ENCODE data around the gene OSBPL8. TPM values are rescaled to one million over a fixed set of nuclear protein-coding genes. Genes with fewer than 3 reads are reported as not detected.
A peak's percentile ranks its signal among the peaks of the same experiment; 100 is the strongest.

OSBPL8 gene, protein sequence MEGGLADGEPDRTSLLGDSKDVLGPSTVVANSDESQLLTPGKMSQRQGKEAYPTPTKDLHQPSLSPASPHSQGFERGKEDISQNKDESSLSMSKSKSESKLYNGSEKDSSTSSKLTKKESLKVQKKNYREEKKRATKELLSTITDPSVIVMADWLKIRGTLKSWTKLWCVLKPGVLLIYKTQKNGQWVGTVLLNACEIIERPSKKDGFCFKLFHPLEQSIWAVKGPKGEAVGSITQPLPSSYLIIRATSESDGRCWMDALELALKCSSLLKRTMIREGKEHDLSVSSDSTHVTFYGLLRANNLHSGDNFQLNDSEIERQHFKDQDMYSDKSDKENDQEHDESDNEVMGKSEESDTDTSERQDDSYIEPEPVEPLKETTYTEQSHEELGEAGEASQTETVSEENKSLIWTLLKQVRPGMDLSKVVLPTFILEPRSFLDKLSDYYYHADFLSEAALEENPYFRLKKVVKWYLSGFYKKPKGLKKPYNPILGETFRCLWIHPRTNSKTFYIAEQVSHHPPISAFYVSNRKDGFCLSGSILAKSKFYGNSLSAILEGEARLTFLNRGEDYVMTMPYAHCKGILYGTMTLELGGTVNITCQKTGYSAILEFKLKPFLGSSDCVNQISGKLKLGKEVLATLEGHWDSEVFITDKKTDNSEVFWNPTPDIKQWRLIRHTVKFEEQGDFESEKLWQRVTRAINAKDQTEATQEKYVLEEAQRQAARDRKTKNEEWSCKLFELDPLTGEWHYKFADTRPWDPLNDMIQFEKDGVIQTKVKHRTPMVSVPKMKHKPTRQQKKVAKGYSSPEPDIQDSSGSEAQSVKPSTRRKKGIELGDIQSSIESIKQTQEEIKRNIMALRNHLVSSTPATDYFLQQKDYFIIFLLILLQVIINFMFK
- total RNA-seq: 62.2 TPM

DNA sequence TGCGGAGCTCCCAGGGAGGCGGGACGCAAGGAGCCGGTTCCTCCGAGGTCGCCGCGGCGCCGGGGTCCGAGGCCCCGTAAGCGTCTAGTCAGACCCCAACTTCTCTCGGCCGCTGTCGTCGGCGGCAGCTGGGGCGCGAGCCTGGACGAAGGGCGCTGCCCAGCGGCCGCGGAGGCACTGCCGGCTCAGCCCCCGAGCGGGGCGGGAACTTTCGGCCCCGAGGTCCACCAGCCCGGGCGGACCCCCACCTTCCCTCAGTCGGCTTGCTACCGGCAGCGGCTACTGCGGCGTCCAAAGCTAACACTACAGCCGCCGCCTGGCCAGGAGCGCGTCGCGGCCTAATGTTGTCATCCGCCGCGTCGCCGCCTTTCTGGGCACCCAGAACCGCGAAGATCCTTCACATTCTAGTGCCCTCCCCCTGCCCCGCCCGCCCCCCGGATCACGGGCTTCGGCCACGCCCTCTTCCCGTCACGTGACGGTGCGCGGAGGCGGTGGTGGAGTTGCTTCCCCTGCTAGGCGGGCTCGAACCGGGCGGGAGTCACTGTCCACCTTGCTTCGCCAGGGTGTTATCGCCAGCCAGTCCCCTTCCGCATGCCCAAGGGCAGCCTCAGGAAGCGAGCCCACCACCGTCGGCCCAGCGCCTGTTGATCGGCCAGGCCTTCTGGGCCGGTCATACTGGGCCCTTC is at the start of gene OSBPL8:
Gene OSBPL8, minus strand, starts transcription at position 372 of the 686 bp plus-strand sequence. CDS start 72,220 bp downstream, outside the sequence.
- peak; percentile 96 for DNase-seq (ENCODE audit: low spot score)

DNA sequence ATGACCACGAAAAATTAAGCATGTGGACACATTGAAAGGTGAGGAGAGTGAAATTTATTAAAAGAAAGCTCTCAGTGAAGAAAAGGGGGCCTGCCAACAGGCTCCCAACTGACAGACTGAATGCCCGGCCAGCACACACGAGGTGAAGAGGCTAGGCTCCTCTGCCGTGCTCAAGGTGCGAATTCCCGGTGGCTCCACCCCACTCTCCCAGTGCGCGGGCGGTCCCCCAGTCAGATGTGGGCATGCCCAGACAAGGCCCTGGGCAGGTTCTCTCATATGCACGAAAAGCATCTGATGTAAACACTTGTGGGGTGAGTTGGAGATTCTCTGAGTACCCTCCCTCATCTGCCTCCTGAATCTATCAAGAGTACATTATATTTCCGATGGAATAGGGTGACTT is 48.5 kb upstream of the OSBPL8 start:
- DNase-seq (ENCODE audit: low spot score): no peak

GRCh38 chr12:76595056-76595455 is 35.5 kb upstream of the OSBPL8 start:
- no peak for DNase-seq (ENCODE audit: low spot score)

GRCh38 chr12:76591476-76591875 is 31.9 kb upstream of the OSBPL8 start:
- DNase-seq (ENCODE audit: low spot score): no peak

DNA sequence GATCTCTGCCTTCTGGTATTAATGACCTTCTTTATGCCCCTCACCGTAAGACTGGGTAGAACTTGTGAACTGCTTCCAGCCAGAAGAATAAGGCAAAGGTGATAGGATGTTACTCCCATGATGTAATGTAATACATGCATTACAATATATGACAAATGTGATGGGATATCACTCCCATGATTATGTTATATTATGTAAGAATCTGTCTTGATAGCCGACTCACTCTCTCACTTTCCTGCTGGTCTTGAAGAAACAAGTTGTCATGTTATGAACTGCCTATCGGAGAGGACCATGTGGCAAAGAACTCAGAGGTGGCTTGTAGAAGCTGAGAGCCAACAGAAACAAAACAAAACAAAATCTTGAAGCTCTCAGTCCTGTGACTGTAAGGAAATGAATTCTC is 30.6 kb upstream of the OSBPL8 start:
- DNase-seq (ENCODE audit: low spot score): no peak

DNA sequence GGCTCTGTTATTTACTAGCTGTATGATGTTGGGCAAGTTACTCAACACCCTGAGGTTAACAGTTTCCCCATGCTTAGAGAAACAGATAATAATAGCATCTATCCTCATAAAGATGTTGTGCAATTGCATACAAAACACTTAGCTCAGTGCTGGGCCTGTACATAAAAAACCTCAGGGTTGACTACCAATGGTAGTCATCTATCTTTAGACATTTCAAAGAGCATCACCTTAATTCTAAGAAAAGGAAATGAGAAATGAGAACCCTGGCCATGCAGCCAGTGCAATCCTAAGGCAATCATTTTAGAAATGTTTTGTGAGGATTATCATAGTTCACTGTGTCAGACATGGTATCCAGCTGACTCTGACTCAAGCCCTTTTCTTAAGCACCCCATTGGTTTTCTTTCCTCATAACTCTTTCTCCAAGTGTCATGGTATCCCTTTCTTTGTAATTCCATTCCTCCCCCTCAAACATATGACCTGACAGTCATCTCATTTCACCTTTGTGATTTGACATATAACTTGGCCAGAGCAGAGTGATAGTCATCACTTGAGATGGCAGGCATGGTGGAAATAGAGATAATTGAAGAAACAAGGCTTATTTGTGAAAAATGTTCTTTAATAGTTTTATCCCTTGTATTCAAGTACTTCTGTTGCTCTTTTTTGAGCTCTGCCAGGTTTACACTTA is 29.5 kb upstream of the OSBPL8 start:
- DNase-seq (ENCODE audit: low spot score): no peak

DNA sequence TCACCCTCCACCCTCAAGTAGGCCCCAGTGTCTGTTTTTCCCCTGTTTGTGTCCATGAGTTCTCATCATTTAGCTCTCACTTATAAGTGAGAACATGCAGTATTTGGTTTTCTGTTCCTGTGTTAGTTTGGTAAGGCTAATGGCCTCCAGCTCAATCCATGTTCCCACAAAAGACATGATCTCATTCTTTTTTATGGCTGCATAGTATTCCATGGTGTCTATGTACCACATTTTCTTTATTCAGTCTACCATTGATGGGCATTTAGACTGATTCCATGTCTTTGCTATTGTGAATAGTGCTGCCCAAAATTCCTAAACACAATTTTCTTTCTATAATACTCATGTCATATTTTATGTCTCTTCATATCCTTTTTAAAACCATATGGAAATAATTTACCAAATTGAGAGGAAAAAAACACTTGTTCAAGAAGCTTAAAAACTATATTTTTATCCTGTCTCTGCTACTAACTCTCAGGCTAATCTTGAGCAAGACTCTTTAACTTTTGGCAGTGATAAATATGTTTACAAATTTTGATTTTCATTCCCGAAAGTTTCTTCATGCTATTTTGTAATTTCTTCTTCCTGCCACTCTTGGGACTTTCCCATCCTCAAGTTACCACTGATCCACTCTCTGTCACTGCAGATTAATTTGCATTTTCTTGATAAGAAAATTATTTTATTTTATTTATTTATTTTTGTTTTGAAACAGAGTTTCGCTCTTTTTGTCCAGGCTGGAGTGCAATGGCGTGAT is 28.0 kb upstream of the OSBPL8 start:
- DNase-seq (ENCODE audit: low spot score): no peak

GRCh38 chr12:76586764-76587395 is 27.3 kb upstream of the OSBPL8 start:
- peak; percentile 25 for DNase-seq (ENCODE audit: low spot score)

DNA sequence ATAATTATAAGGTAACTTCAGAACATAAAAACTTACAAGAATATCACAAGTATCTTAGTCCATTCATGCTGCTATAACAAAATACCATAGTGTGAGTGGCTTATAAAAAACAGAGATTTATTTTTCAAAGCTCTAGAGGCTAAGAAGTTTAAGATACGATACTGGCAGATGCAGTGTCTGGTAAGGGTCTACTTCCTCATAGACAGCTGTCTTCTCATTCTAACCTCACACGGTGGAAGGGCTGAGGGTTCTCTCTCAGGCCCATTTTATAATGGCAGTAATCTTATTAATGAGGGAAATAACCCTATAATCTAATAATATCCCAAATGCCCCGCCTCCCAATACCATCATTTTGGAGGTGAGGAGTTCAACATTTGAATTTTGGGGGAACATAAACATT is 23.7 kb upstream of the OSBPL8 start:
- no peak for DNase-seq (ENCODE audit: low spot score)

DNA sequence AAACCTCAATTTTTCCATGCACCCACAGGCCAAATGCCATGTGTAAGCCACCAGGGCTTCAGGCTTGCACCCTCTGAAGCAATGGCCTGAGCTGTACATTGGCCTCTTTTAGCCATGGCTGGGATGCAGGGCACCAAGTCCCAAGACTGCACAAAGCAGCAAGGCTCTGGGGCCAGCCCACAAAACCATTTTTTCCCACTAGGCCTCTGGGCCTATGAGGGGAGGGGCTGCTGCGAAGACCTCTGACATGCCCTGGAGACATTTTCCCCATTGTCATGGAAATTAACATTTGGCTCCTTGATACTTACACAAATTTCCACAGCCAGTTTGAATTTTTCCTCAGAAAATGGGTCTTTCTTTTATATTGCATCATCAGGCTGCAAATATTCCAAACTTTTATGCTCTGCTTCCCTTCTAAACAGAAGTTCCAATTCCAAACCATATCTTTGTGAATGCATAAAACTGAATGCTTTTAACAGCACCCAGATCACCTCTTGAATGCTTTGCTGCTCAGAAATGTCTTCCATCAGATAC is 14.3 kb upstream of the OSBPL8 start:
- DNase-seq (ENCODE audit: low spot score): no peak

DNA sequence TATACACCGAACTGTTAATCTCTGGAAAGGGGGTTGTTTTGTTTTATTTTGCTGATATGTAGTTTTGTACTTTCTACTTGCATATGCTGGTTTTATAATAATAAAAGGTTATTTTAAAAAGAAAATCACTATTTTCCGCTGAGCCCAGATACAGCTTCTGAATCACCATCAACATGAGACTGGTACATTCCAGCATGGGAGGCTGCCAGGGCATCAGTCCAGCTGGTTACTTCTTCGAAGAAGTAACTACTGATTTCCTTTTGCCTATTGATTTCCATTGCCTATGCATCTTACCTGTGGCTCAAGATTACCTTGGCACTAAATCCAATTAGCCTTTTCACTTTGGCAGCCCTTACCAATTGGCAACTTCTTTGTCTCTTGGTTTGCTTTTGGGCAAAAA is 11.7 kb upstream of the OSBPL8 start:
- DNase-seq (ENCODE audit: low spot score): peak; percentile 58

- no peak for DNase-seq (ENCODE audit: low spot score)
Observed at GRCh38 chr12:76569685-76570604, 10.4 kb upstream of the OSBPL8 start.

- no peak for DNase-seq (ENCODE audit: low spot score)
Observed at GRCh38 chr12:76568888-76569551, 9.4 kb upstream of the OSBPL8 start.

DNA sequence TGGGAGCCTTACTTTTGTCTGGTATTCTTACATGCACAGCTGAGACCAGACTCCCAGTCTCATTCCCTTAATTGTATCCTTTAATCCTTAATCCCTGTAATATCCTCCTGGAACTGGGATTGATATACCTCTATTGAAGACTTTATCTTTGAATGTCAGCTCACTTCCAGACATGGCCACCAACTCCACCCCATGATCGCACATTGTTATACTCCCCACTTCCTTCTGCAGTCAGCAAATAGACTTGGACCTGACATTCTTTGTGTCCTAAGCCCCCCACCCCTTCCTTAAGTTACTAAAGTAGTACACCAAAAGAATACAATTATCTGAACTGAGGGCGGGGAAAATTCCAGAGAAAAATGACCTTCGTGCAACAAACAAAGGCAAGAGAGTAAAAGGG is 8.6 kb upstream of the OSBPL8 start:
- DNase-seq (ENCODE audit: low spot score): no peak

- DNase-seq (ENCODE audit: low spot score): no peak
Observed at GRCh38 chr12:76563061-76563460, 3.5 kb upstream of the OSBPL8 start.

GRCh38 chr12:76562130-76562529 is 2.6 kb upstream of the OSBPL8 start:
- DNase-seq (ENCODE audit: low spot score): no peak

DNA sequence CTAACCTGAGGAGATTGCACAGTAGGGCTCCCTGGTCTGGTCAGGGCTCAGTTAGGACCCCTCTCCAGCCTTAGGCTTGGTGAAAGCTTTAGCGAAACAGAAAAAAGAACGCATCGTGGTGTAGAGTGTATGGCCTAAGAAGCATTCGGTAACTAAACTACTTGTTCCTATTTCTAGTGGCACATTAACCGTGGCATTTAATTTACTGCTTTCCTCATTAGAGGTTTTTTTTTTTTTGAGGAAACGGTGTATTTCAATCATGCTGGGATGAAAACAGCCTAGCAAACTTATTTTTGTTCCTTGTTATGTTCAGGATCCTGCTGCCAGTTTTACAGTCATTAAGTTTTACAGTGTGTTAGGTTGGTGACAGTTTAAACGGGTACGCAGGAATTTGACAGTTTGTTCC is 518 bp upstream of the OSBPL8 start:
- DNase-seq (ENCODE audit: low spot score): no peak

DNA sequence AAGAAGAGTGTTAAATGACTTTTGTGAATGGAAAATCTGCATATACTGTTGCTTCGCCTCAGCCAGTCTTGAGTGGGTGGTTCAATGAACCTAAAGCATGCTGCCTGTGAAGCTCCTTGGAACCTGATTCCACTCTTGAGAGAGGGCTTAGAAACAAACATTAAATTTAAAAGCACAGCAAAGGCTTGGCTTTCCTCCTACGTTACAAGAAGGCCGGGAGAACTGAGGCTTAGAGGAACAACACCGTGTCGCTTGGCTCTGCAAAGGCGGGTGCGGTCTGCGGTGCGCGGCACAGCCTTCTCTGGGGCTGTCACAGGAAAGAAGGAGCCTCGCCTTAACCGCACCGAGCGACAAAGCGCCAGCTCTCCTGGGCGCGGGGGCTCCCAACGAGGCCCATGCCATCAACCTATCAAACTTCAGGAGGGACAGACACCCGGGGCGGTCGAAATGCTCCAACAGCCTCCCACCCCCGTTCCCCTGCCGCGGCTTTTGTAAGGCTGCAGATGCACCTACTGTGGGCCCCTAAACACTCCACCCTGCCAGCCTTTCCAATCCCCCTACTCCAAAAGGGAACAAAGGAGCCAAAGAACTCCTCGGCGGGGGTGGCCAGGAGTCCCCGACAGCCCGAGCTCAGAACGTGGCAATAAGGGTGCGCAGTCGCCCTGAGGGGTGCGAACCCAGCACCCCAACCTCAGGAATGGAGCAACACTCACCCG is 729 bp downstream of the OSBPL8 start:
- DNase-seq (ENCODE audit: low spot score): peak; percentile 49

Measured in mucosa of gallbladder (tissue), 1 donor.